HG03139 (cell line): Measurements from ENCODE around the gene FAR2.

Experiments used
- ATAC-seq: cut with Tn5 transposase; IDR thresholded peaks from one replicate; pipeline ENCODE4 v1.9.1; 2021; ENCODE audit not compliant: unreplicated experiment

The FAR2 gene

GRCh38 chr12:29200586-29200985, 51.5 kb downstream of the FAR2 start:
- no peak for ATAC-seq

DNA sequence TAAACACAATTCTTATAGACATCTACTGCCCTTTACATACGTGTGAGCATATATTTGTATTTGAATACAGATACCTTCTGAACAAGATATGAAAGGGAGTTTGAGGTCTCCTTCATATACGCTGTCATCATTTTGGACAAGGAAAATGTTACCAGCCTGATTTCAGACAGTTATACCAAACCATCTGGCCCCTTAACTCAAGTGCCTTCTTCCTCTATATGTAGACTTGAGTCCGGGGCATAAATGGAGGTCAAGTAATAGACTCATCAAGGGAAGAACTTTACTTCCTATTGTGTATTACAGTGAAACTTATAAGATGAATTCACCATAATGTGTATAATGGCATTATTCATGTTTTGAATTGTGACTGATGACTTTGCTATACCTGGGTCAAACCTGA, 52.2 kb downstream of the FAR2 start:
- ATAC-seq = no peak

GRCh38 chr12:29201746-29202145, 52.7 kb downstream of the FAR2 start:
- no peak for ATAC-seq

DNA sequence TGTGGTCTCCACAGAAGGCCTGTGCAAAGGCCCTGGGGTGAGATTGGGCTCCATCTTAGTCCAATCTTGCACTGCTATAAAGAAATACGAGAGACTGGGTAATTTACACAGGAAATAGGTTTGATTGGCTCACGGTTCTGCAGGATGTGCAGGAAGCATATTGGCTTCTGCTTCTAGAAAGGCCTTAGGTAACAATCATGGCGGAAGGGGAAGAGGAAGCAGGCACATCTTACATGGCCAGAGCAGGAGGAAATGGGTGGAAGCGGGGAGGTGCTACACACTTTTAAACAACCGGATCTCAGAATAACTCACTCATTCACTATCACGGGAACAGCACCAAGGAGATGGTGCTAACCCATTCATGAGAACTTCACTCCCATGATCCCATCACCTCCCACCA, 55.4 kb downstream of the FAR2 start:
- ATAC-seq = no peak

- no peak for ATAC-seq
These were observed 58.0 kb downstream of the FAR2 start for GRCh38 chr12:29207120-29207519.

DNA sequence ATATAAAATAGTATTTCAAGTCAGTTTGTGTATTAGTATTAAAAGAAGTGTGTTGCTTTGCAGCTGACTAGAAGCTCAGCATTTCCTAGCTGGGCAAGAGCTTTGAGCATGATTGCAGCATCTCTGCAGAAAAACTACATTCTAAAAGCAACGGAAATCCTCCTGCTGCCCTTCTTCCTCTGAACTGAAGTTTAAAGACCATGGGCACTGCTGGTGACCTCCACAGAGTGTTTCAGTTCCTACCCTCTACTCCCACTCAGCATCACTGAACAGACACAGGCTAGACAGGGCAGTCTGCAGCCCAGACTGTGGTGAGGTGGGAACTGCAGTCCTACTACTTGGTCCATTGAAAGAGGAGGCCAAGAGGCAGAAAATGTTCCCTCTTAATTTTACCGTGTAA, 59.0 kb downstream of the FAR2 start:
- no peak for ATAC-seq

DNA sequence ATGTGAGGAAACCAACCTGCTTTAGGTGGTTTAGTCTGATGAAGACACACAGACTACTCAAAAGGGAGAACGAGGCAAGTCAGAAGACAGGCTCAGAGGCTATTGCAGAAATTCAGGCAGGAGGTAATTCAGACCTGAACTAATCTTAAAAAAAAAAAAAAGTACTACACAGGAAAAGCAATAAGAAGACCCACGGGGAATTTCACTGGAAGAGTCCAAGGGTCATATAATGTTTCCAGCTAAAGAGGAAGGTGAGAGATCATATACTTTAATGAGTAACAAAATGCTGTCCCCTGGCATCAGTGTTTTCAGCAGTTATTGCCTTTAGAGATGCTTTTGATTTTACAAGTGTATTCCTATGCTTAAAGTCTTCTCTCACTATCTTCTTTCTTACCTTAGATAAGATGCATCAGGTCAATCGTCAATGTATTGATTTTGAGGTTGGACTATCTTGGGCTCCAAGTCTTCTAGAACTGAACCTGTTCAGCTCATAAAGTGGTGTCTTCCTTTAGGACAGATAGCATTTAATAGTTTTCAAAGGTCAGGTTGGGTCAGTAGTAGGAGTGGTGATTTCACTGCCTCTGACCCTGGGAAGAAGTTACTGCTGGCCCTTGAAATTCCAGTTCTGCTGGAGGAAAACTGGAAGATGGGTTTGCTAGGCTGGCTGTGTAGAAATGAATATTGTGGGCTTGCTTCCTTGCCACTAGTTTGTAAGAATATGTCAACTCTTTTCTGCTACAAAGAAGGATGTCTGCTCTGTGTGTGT, 60.0 kb downstream of the FAR2 start:
- no peak for ATAC-seq

- no peak for ATAC-seq
These were observed 62.6 kb downstream of the FAR2 start for GRCh38 chr12:29211696-29212095.

DNA sequence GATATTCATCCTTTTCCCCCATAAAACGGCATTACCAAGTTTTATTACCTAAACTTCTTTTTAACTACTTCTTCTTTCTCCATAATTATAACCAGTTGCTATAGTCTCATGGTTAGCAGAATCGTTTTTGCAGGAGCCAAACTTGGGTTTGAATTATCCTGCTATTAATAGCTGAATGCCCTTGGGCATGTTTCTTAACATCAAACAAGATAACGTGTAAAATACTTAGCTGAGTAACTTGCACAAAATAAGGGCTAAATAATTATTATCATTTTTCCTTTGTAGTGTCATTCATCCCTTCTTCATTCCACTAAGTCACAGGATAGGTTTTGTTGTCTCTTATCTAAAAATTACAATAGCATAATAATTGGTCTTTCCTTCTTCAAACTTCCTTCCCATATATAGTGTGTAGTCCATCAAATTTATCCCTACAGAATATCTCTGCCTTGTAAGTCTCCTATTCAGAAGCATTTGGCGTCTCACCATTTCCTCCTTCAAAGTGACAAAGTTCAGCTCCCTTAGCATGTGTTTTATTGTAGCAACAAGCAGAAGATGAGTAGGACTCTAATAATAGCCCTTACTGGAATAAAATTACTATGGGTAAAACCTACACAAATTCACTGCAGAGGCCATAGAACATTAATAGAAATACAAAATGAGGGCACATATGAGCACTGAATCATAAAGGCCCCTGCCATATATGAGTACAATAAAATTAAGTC, 63.8 kb downstream of the FAR2 start:
- no peak for ATAC-seq

- no peak for ATAC-seq
These were observed 67.2 kb downstream of the FAR2 start for GRCh38 chr12:29216266-29216665.

DNA sequence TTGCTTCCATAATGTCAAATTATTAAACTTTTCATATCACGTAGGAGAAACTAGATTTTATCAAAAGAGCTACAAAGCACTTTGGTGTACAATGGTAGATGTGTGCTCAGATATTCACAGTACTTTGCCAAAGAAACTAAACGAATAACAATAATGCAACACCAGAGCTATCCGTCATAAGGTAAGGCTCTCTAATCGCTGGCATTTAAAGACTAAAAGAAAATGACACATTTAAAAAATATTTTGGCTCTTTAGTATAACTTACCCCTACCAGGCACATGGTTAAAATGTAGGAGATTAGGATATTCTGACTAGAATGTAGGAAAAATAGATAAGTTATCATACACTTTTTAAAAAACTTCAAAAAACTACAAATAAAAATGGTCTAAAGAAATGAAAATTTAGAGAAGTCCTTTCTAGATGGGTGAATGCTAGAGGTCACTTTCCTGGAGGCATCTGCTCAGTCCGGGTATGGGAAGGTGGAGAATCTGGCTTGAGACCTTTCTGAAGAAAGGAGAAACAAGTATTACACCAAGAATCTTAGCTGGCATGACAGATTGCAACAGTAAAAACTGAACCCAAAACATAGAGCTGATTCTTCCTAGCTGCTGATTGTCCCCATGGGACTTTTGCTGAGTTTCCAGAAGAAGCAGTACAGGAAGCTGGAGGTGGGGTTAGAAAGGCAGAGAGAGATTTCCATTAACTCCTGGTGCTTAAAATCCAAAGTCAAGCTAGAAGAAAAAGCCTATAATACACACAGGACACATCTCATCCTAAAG, 67.9 kb downstream of the FAR2 start:
- ATAC-seq = no peak

GRCh38 chr12:29220632-29221336, 71.7 kb downstream of the FAR2 start:
- ATAC-seq = no peak

DNA sequence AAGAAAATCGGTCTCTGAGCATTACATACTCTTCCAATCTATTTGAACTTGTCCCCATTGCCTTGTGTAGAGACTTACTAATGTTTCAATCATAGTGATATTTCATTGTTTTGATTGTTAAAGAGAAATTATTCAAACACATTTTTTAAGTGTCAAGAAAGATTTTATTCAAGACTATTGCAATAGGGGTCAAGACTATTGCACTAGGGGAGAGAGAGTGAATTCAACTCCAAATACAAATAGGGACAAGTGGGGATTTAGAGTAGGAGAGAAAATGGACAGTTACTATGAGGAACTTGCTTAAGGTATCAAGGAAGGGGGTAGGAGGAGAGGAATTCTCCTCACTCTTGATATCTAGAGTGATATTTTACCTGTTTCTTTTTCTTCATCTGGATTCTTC, 73.1 kb downstream of the FAR2 start:
- no peak for ATAC-seq

- ATAC-seq = no peak
These were observed 74.3 kb downstream of the FAR2 start for GRCh38 chr12:29223426-29223825.

DNA sequence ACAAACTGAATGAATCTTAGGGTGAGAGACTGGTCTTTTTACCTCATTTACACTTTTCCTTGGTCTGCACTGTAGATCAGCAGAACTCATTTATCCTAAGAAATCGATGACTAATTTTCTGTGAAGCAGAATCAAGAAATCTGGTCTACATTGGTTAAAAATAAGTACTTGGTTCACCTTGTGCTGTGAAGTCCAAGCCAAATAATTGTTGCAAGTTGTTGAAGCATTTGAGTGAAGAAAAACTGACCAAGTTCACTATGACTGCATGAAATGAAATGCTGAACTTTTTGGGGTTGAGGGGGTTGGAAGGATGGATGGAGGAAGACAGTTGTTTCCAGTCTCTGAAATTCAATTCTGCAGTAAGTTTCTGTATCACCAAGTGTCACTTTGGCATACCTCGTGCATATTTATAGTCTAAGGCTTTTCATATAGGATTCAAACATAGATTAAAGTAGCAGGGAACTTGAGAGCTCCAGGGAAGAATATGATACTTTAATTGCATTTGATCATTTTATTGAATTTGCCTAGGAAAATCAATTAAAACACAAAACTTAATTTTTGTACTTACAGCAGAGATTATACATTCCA, 75.0 kb downstream of the FAR2 start:
- ATAC-seq = no peak

DNA sequence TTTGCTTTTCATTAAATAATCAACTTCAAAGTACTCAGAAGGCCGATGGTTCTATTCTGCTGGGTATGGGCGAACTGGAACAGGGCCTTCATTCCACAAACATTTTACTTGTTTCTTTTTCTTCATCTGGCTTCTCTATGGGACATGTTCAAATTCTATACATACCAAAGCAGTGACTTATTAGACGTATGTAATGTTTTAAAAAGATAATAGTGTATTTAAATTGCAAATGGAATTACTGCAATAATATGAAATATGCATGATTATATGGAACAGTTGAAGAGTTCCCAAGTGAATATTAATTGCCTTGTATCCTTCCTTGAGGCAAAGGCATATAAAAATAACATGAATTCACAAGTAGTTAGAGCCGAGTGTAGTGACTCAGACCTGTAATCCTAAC, 75.5 kb downstream of the FAR2 start:
- no peak for ATAC-seq

DNA sequence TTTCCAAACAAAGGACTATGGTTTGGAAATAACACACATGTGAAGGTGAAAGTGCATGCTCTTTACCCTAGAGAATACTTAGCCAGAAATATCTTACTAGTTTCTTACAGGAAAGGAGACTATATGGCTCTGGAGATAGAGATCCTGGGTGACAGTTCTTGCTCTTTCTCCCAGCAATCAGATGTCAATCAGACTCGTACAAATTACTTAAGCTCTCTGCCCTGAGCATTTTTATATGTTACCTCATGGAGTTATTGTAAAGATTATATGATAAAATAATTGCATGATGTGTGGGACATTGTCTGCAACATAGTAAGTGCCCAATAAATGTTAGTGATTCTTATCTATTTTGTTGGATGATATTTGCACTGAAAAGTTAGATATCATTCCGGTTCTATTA, 76.8 kb downstream of the FAR2 start:
- no peak for ATAC-seq

GRCh38 chr12:29226616-29227015, 77.5 kb downstream of the FAR2 start:
- no peak for ATAC-seq

GRCh38 chr12:29228474-29229157, 79.5 kb downstream of the FAR2 start:
- no peak for ATAC-seq

DNA sequence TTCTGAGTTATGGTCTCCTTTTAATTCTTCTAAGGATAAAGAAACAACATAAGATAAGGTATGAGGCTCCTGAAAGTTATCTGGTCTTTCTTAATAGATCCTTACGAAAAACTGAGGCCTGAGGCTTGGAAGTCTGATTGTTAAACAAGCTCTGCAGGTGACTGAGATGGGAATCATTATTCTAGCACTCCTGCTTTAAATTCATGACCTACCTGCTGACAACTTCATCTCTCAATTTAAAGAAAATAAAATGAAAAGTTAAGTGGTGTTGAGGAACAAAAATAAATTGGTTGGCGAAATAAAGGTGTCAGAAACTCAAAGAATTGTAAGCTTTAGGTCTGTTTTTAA, 80.1 kb downstream of the FAR2 start:
- ATAC-seq = no peak
